Rectal smooth muscle tissue (tissue), 1 donor: ENCODE data around the gene PPARA.

Experiments used
- H3K27ac ChIP-seq: one replicate; pipeline ENCODE4 v1.7.0; 2013; ENCODE audit warnings: low read depth, low read length, inconsistent platforms
- H3K27me3 ChIP-seq: one replicate; pipeline ENCODE4 v1.7.0; 2013; ENCODE audit warnings: low read length; ENCODE audit not compliant: control insufficient read depth, insufficient read depth
- H3K36me3 ChIP-seq: one replicate; pipeline ENCODE4 v1.7.0; 2013; ENCODE audit warnings: low read length; ENCODE audit not compliant: control insufficient read depth, insufficient read depth
- H3K4me1 ChIP-seq: one replicate; pipeline ENCODE4 v1.7.0; 2013; ENCODE audit warnings: low read length; ENCODE audit not compliant: control insufficient read depth, insufficient read depth
- H3K4me3 ChIP-seq: one replicate; pipeline ENCODE4 v1.7.0; 2013; ENCODE audit warnings: low read length
- H3K9ac ChIP-seq: one replicate; pipeline ENCODE4 v1.7.0; 2013; ENCODE audit warnings: low read length

Gene PPARA

DNA sequence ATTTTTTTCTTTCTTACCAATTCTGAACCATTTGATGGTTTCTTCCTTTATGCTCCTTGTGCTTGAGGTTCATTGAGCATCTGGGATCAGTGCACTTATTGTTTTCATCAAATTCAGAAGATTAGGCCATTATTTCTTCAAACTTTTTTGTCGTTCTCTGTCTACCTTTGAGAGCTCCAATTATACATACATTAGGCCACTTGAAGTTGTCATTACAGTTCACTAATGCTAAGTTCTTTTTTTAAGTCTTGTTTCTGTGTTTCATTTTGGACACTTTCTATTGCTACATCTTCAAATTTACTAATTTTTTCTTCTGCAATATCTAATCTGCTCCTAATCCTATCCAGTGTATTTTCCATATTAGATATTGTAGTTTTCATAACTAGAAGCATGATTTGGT lies 58.9 kb downstream of the PPARA start:
- Histone ChIP-seq H3K4me3 (no peak overlapping the region), H3K27me3 (no peaks in the 10 kb centered on the region), H3K4me1 (no peaks in the 10 kb centered on the region), H3K27ac (no peak overlapping the region), H3K9ac (no peak overlapping the region), H3K36me3 (peaks cover 6% of the 10 kb centered on the region)

- no peak overlapping the region for H3K4me3 ChIP-seq
- H3K27me3 ChIP-seq = no peaks in the 10 kb centered on the region
- H3K4me1 ChIP-seq = no peaks in the 10 kb centered on the region
- H3K36me3 ChIP-seq = peaks cover 15% of the 10 kb centered on the region
- no peak overlapping the region for H3K9ac ChIP-seq
- H3K27ac ChIP-seq = no peak overlapping the region
Observed at GRCh38 chr22:46212195-46212594, 61.9 kb downstream of the PPARA start.

DNA sequence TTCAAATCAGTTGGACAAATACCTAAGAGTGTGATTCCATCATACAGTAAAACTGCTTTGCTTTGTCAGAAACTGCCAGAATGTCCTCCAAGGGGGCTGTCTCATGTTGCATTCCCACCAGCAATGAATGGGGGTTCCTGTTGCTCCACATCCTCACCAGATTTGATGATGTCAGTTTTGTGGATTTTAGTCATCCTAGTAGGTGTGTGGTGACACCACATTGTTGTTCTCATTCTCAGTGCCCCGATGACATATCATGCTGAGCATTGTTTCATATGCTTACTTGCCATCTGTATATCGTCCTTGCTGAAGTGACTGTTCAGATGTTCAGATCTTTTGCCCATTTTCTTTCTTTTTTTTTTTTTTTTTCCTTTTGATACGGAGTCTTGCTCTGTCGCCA lies 62.7 kb downstream of the PPARA start:
- H3K4me1 ChIP-seq = no peaks in the 10 kb centered on the region
- no peaks in the 10 kb centered on the region for H3K27me3 ChIP-seq
- H3K4me3 ChIP-seq = no peak overlapping the region
- H3K36me3 ChIP-seq = peaks cover 16% of the 10 kb centered on the region
- no peak overlapping the region for H3K9ac ChIP-seq
- no peak overlapping the region for H3K27ac ChIP-seq

GRCh38 chr22:46214149-46214548 lies 63.8 kb downstream of the PPARA start:
- Histone ChIP-seq H3K36me3 (peaks cover 18% of the 10 kb centered on the region), H3K27me3 (no peaks in the 10 kb centered on the region), H3K4me1 (no peaks in the 10 kb centered on the region)

DNA sequence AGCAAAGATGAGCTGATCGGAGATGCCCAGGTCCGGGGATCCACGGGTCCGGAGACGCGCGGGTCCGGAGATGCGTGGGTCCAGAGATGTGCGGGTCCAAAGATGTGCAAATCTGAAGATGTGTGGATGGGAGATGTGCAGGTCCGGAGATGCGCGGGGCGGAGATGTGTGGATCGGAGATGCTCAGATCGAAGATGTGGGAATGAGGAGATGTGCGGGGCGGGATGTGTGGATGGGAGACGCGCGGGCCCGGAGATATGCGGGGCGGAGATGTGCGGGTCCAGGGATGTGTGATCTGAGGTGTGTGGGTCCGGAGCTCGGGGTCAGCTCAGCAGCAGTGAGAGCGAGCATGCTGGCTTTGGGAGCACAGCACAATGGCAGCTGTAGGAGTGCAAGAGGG lies 64.3 kb downstream of the PPARA start:
- H3K4me1 ChIP-seq = no peaks in the 10 kb centered on the region
- no peak overlapping the region for H3K27ac ChIP-seq
- no peak overlapping the region for H3K4me3 ChIP-seq
- H3K9ac ChIP-seq = no peak overlapping the region
- H3K27me3 ChIP-seq = no peaks in the 10 kb centered on the region
- peaks cover 19% of the 10 kb centered on the region for H3K36me3 ChIP-seq

More at GRCh38 chr22:46214149-46214548, 63.8 kb downstream of the PPARA start:
- no peak overlapping the region for H3K27ac ChIP-seq
- H3K9ac ChIP-seq = no peak overlapping the region
- H3K4me3 ChIP-seq = no peak overlapping the region

GRCh38 chr22:46219636-46220035 lies 69.3 kb downstream of the PPARA start:
- Histone ChIP-seq H3K36me3 (peaks cover 23% of the 10 kb centered on the region), H3K27ac (no peak overlapping the region), H3K9ac (no peak overlapping the region), H3K4me3 (no peak overlapping the region), H3K27me3 (no peaks in the 10 kb centered on the region), H3K4me1 (no peaks in the 10 kb centered on the region)

DNA sequence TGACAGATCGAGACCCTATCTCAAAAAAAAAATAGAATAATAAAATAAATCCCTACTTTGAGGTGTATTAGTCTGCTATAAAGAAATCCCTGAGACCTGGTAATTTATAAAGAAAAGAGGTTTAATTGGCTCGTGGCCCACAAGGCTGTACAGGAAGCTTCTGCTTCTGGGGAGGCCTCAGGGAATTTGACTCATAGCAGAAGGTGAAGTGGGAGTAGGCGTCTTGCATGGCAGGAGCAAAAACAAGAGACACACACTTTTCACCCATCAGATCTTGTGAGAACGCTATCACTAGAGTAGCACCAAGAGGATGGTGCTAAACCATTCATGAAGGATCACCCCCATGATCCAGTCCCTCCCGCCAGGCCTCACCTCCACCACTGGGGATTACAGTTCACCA lies 70.6 kb downstream of the PPARA start:
- no peak overlapping the region for H3K4me3 ChIP-seq
- no peak overlapping the region for H3K27ac ChIP-seq
- no peaks in the 10 kb centered on the region for H3K4me1 ChIP-seq
- peaks cover 26% of the 10 kb centered on the region for H3K36me3 ChIP-seq
- H3K9ac ChIP-seq = no peak overlapping the region
- H3K27me3 ChIP-seq = no peaks in the 10 kb centered on the region

DNA sequence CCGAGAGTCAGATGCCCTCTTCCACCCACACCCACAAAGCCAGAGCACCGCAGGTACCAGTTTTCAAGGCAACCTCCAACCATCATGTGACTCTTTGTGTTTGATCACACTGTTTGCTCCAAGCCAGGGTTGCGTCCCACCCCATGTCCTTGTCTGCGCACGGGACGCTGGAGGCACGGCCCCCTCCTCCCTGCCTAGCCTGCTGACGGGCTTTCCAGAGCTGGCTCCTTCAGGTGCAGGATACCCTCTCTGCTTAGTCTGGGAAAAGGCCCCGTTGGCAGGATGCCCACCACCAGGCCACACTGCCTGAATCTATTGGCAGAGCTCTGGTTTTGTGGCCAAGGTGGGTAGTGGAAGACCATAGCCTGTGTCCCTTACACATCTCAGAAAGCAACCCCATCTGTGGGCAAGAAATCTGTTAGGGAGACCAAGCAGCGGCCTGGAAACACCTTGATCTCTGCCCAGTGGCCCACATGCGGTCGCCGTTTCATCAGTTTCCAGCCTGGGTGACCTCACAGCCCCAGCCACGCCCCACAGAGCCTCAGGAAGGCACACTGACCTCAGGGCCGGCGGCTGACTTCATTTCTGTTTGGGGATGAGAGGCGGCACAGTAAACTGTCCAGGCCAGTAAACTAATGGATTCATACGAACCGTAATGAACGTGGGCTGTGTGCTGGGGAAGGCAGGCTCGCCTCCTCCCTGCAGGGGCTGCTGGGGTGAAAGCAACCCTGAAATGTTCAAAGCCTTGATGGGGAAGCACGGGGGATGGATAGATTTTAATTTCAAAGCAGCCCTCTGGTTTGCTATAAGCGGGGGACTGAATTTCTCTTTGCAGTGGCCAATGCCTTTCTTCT lies 73.9 kb downstream of the PPARA start:
- Histone ChIP-seq H3K27ac (no peak overlapping the region), H3K4me3 (no peak overlapping the region), H3K36me3 (peaks cover 14% of the 10 kb centered on the region), H3K27me3 (no peaks in the 10 kb centered on the region), H3K4me1 (no peaks in the 10 kb centered on the region), H3K9ac (no peak overlapping the region)

- Histone ChIP-seq H3K9ac (no peak overlapping the region), H3K27ac (no peak overlapping the region), H3K27me3 (no peaks in the 10 kb centered on the region), H3K4me1 (no peaks in the 10 kb centered on the region), H3K36me3 (peaks cover 10% of the 10 kb centered on the region), H3K4me3 (no peak overlapping the region)
Observed at GRCh38 chr22:46224898-46225290, 74.6 kb downstream of the PPARA start.

- Histone ChIP-seq H3K27me3 (no peaks in the 10 kb centered on the region), H3K4me1 (no peaks in the 10 kb centered on the region), H3K4me3 (no peak overlapping the region), H3K36me3 (peaks cover 8% of the 10 kb centered on the region), H3K9ac (no peak overlapping the region), H3K27ac (no peak overlapping the region)
Observed at GRCh38 chr22:46225631-46226030, 75.3 kb downstream of the PPARA start.

DNA sequence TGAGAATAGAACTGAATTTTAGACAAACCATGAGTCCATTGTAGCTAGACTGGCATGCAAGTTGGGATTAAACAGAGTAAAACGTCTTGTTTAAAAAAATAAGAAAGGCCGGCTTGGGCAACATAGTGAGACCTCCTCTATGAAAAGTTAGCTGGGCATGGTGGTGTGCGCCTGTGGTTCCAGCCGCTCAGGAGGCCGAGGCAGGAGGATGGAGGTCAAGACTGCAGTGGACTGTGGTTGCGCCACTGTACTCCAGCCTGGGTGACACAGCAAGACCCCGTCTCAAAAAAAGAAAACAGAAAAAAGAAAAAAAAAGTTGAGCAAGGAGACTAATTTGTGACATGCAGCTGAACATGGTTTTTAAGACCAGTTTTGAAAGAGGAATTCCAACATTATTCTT lies 76.3 kb downstream of the PPARA start:
- Histone ChIP-seq H3K27ac (no peak overlapping the region), H3K27me3 (no peaks in the 10 kb centered on the region)

DNA sequence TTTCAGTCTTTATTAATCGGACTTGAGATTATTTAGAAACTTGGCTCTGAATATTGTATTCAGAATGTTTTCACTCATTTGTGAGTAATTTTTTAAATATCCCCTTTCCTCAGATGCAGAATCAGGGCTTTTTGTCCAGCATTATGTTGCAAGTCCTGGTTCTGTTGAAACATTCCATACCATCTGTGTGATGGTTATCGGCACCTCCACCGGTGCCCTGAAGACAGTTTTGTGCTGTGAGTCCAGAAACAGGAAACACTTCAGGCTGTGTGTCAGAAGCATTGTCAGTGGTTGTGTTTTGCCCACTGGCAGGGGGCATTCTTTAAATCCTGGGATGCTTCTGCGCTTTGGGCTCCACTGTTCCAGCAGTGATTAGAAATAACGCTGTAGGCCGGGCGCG lies 79.4 kb downstream of the PPARA start:
- no peak overlapping the region for H3K9ac ChIP-seq
- no peaks in the 10 kb centered on the region for H3K27me3 ChIP-seq
- H3K4me3 ChIP-seq = no peak overlapping the region
- H3K27ac ChIP-seq = no peak overlapping the region
- peaks cover 5% of the 10 kb centered on the region for H3K4me1 ChIP-seq
- peaks cover 6% of the 10 kb centered on the region for H3K36me3 ChIP-seq

More for the DNA sequence above, 76.3 kb downstream of the PPARA start:
- no peak overlapping the region for H3K4me3 ChIP-seq
- no peaks in the 10 kb centered on the region for H3K4me1 ChIP-seq
- no peak overlapping the region for H3K9ac ChIP-seq
- peaks cover 3% of the 10 kb centered on the region for H3K36me3 ChIP-seq

DNA sequence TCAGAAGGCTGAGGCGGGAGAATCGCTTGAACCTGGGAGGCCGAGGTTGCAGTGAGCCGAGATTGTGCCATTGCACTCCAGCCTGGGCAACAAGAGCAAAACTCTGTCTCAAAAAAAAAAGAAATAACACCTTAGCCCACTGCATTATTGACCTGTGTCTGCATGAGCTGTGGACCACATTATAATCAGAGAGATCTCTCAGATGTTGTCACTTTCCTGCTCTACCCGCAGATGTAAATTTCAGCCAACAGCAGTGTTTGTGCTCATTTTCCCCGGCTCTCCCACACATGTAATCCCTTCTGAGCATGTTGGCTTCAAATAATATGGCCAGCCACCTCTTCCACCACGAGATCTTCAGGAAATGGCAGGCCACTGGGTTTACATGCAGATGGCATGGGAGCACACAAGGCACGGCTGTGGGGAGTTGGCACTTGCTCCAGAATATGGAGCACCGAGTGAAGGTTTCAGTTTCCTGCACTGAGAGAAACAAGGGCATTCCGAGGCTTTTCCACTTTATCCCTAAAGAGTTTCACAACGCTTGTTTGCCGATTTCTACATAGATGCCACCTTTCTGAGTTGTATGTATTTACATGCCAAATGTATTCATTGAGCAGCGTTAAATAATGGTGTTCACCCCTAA lies 80.1 kb downstream of the PPARA start:
- Histone ChIP-seq H3K4me3 (no peak overlapping the region), H3K36me3 (peaks cover 5% of the 10 kb centered on the region), H3K27me3 (no peaks in the 10 kb centered on the region), H3K4me1 (peaks cover 5% of the 10 kb centered on the region), H3K27ac (no peak overlapping the region), H3K9ac (no peak overlapping the region)
